Neutrophil (primary cell): ENCODE data around the gene ASB10.

ENCODE experiments used
- H3K27ac ChIP-seq: fragments of 200-600 bp; sonication (generic); 2 replicates; pipeline ENCODE4 v1.5.1; 2016; ENCODE audit warnings: mild to moderate bottlenecking, moderate library complexity
- H3K27me3 ChIP-seq: fragments of 200-600 bp; sonication (generic); 2 replicates; pipeline ENCODE4 v1.6.0; 2016; ENCODE audit warnings: mild to moderate bottlenecking
- H3K36me3 ChIP-seq: fragments of 200-600 bp; sonication (generic); 2 replicates; pipeline ENCODE4 v1.5.1; 2017
- H3K4me1 ChIP-seq, 2 experiments: fragments of 200-600 bp in 1 of 2; sonication (generic) in 1 of 2; 1 replicate in 1 of 2; 2 replicates in 1 of 2; pipeline versions ENCODE4 v1.5.1 to v1.6.1; 2013 to 2016; ENCODE audit warnings: low read depth in 1 of 2, low read length in 1 of 2, mild to moderate bottlenecking in 1 of 2, moderate library complexity in 1 of 2; ENCODE audit not compliant: control insufficient read depth in 1 of 2, insufficient read depth in 1 of 2
- H3K4me3 ChIP-seq, 2 experiments: fragments of 200-600 bp in 1 of 2; sonication (generic) in 1 of 2; 1 replicate in 1 of 2; 2 replicates in 1 of 2; pipeline ENCODE4 v1.5.1; 2013 to 2016; ENCODE audit warnings: low read depth in 1 of 2, low read length in 1 of 2, mild to moderate bottlenecking in 1 of 2, moderate library complexity in 1 of 2
- H3K9me3 ChIP-seq: fragments of 200-600 bp; sonication (generic); 2 replicates; pipeline ENCODE4 v1.5.1; 2016
- TF ChIP-seq, protein P1 (sequence below): fragments of 200-600 bp; sonication (generic); IDR thresholded peaks from 2 replicates; pipeline ENCODE4 v1.5.1; 2016; ENCODE audit warnings: antibody characterized with exemption

Gene ASB10

DNA sequence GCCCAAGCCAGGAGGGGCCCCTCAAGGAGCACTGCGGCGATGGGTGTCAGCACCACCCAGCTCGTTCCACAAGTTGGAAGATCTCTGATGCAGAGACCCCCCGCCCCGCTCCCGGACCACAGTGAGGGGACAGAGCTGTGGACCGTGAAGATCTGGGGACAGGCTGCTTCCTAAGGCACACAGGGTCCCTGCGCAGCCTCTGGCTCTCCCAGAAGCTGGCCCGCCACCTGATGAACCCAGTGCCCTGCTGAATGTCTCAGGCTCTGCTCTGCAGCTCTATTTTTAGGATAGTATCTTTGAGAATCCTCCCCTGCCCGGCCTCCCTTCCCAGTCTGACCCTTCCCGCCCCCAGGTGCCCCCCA lies 49.3 kb downstream of the ASB10 start:
- no peak overlapping the region for H3K27ac ChIP-seq
- no peaks in the 10 kb centered on the region for H3K27me3 ChIP-seq
- TF ChIP-seq, protein P1, sequence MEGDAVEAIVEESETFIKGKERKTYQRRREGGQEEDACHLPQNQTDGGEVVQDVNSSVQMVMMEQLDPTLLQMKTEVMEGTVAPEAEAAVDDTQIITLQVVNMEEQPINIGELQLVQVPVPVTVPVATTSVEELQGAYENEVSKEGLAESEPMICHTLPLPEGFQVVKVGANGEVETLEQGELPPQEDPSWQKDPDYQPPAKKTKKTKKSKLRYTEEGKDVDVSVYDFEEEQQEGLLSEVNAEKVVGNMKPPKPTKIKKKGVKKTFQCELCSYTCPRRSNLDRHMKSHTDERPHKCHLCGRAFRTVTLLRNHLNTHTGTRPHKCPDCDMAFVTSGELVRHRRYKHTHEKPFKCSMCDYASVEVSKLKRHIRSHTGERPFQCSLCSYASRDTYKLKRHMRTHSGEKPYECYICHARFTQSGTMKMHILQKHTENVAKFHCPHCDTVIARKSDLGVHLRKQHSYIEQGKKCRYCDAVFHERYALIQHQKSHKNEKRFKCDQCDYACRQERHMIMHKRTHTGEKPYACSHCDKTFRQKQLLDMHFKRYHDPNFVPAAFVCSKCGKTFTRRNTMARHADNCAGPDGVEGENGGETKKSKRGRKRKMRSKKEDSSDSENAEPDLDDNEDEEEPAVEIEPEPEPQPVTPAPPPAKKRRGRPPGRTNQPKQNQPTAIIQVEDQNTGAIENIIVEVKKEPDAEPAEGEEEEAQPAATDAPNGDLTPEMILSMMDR, result no peak
- H3K9me3 ChIP-seq, result no peaks in the 10 kb centered on the region
- no peak overlapping the region for H3K4me3 ChIP-seq
- no peaks in the 10 kb centered on the region for H3K4me1 ChIP-seq
- H3K36me3 ChIP-seq, result peaks cover 12% of the 10 kb centered on the region

DNA sequence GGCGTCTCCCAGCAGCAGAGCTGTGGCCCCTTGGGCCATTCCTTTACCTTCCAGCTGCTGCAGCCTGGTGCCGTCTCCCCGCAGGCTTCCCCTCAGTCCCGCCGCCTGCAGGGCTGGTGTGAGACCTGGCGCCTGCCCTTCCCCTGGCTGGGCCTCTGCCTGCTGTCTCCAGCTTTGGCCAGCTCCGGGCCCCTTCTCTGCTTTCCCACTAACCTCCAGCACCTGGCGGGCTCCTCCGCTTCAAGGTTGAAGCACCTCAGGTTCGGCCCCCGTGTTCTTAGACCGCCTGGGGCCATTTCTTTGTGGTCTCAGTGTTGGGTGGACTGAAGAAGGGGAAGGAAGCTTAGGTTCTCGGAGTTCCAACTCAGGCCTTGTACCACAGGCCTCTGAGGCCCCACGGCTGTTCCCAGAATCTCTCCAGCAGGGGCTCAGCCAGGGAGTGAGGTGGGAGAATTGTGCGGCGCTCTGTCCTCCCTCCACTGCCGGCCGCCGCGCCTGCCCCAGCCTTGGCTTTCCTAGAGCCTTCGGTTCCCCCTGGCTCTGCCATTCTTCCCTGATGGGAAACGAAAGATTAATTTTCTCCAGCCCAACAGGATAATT lies 49.9 kb downstream of the ASB10 start:
- Histone ChIP-seq H3K27me3 (no peaks in the 10 kb centered on the region), H3K4me1 (no peaks in the 10 kb centered on the region), H3K4me3 (no peak overlapping the region), H3K9me3 (no peaks in the 10 kb centered on the region), H3K36me3 (peaks cover 12% of the 10 kb centered on the region), H3K27ac (no peak overlapping the region)
- TF ChIP-seq, protein P1, result no peak

DNA sequence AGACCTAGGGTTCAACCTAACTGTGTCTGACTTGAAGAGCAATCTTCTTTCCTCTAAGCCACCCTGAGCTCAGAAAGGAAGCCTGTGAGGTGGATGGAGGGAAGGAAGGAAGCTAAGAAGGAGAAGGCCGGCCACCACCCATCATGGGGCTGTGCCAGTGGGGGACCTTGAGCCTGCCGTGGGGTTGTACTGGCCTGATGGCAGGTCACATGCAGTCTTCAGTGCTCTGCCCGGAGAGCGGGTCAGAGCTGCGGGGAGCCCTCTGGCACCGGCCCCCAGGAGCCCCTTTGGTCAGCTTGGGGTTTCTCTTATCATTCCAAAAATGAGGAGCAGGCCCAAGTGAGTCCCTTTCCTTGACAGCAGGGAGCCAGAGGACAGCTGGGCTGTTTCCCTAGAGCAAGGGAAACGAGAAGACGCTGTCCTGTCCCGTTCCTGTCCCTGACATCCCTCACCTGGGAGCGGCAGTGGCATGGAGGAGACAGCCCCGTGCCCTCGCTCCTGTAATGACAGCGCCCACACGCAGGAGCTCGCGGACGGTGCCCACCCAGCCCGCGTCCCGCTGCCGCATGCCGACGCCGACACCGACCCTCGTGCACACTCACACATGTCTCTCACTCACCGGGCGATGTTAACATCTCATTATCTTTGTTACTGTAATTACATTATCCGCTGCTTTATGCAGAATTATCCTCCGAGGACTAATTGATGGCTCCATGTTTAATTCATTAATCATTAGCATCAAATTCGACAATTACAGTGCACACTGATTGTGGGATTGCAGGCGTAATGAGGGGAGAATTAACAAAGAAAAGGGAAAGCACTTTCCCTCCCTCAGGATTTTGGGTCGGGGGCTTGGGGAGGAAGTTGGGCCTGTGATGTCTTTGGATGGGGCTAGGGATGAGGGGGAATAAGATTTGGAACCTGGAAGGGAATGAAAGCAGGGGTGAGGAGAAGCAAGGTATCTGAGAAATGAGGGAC lies 50.9 kb downstream of the ASB10 start:
- no peak overlapping the region for H3K4me3 ChIP-seq
- no peaks in the 10 kb centered on the region for H3K27me3 ChIP-seq
- no peaks in the 10 kb centered on the region for H3K4me1 ChIP-seq
- TF ChIP-seq, protein P1, result no peak
- peaks cover 12% of the 10 kb centered on the region for H3K36me3 ChIP-seq
- no peaks in the 10 kb centered on the region for H3K9me3 ChIP-seq
- H3K27ac ChIP-seq, result no peak overlapping the region

DNA sequence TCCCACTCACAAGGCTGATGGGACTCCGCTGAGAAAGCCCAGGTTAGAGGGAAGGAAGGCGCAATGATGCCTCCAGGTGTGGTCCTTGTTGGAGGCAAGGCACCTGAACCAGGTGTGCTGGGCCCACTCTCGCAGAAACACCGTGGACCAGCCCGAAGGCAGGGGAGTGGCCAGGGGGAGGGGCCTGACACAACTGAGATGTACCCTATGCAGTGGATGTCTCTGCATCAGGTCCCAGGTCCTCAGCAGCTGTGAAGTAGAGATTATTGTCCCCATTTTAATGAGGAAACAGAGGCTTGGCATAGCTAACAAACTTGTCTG lies 51.6 kb downstream of the ASB10 start:
- Histone ChIP-seq H3K36me3 (peaks cover 12% of the 10 kb centered on the region), H3K27me3 (no peaks in the 10 kb centered on the region), H3K9me3 (no peaks in the 10 kb centered on the region), H3K4me1 (no peaks in the 10 kb centered on the region), H3K27ac (no peak overlapping the region), H3K4me3 (no peak overlapping the region)
- TF ChIP-seq, protein P1, result no peak

DNA sequence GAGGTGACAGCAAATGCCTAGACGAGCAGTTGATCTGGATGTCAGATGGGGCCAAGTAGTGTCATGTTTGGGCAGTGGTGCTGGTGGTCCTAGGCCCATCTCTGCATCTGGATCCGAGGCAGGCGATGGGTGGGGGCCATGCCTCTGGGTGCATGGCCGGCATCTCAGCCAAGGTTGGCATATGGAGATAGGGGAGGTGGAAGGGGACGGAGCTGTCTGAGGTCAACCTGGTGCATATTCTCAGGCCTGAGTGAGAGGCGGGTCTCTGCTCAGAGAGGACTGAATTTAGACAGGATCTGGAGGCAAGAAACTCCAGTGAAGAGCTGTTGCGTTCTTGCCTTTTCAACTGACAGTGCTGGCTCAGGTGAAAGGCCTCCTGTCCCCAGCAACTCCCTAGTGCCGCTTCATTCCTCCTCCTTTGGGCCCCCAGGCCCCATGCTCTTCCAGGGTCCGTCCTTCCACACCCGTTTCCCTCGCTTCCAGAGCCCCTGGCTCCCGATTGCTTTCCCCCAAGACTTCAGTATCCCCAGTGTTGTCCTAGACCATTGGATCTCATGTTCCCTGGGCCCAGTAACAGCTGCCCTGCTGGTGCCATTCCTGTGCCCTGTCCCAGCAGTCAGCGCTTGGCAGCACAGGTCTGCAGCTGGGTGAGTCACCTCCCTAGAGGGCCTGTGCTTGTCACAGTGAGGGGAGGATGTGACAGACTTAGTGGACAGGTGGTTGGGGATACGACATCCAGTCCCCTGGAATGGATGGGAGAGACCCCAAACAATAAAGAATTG lies 52.1 kb downstream of the ASB10 start:
- Histone ChIP-seq H3K9me3 (no peaks in the 10 kb centered on the region), H3K27me3 (no peaks in the 10 kb centered on the region), H3K27ac (no peak overlapping the region), H3K4me1 (no peaks in the 10 kb centered on the region), H3K4me3 (no peak overlapping the region), H3K36me3 (peaks cover 12% of the 10 kb centered on the region)
- TF ChIP-seq, protein P1, result no peak
